ENCODE data around the gene INSM2.
A peak's percentile ranks its signal among the peaks of the same experiment; 100 is the strongest.

The INSM2 gene

DNA sequence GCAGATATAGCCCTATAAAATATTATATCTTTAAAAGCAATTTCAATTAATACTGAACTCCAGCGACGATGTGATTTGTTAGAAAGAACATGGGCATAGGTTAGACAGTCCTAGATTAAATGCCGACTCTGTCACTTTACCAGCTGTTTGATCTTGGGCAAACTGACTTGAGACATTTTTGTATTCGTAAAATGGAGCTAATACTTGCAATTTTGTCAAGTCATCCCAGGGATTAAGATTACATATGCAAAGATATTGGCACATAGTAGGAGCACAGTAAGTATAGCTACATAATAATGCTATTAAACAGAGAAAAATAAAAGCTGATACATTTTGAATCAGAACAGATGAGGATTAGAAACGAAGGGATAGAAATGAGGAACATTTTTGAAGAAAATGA, 9.0 kb downstream of the INSM2 start:
- DNase-seq (ENCODE audit: low spot score): no peak

DNA sequence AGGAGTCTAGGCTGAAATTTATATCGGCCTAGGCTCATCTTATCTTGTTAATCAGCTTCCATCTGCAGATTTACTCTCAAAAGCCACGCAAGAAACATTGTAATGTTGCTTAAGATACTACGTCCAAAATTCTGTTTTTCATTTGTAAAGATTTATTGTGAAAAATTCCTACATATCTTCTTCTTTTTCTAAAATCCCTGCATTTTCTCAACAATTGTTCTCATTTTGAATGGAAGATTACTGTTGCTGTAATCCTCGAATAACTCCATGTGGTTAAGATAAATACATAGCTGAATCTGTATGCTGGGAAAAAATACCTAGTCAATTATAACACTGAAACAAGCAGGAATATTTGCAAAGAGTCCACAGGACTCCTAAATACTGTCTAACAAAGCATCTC, 15.6 kb downstream of the INSM2 start:
- DNase-seq (ENCODE audit: low spot score): no peak

DNA sequence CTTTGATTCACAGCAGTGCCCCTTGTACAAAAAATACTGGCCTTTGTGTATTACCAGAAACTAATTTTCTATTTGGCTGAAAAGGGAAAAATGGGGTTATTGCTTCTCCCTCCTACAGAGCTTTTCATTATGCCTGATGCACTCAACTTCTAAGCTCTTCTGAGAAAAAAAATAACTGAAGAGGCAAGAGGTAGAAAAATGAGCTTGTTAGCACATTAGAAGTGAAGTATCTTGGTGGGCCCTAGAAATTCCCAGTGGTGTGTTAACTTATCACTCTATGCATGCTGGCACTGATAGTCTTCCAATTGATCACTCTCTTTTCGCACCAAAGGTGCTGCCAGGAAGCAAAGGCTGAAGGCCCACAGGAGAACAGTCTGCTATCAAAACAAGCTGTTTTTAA, 17.1 kb downstream of the INSM2 start:
- no peak for DNase-seq (ENCODE audit: low spot score)

DNA sequence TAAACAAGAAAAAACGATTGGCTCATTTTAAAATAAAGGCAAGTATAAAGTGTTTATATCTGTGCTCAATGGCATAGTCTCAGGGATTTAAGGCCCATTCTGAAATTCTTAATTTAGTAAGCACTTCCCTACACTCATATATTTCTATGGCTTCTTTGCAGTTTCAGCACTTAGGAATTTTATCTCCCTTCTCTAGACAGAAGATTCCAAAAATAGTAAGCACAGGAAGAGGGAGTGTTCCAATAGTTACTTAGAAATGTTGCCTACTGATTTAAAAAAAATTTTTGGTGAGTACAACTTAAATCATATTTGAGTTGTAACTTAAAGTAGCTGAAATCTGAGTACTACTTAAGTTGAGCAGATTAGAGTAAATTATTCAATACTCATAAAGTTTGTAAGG, 19.8 kb downstream of the INSM2 start:
- DNase-seq (ENCODE audit: low spot score): peak; percentile 54

DNA sequence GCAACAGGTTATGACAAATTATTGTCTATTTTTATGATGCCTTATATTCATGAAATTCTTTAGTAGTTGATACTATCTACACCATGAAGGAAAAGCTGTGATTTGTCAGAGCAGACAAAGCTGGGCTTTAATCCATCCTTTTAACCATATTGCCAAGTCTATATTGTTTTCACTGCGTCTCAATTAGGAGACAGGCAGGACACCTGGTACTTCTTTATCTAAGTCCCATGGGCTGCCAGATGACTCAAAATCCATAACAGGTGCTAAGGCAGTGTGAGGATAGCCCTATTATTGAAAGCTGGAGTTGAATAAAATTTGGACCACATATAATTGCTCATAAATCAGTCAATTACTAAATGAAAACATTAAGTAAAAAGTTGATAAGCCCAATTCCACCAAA, 22.6 kb downstream of the INSM2 start:
- DNase-seq (ENCODE audit: low spot score): no peak

DNA sequence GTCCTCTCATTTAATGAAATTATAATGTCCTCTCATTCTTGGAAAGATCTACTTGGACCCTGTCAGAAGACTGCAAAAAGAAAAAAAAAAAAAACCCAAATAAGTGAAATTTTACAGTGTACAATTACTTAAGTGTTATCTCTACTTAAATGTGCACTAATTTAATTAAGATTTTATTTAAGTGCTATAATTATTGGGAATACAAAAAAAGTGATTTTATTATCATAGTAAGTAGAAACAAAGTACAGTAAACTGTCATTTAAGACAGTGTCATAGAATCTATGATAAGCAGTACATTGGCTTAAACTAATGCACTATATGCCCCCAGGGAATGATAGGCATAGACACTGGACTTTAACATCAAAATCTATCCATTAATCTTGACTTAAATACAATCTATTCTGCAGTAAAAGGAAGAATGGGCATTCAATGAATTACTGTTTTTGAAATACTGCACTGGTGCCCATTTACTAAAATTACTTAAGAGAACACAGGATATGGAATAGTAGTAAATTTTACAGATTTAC, 23.3 kb downstream of the INSM2 start:
- no peak for DNase-seq (ENCODE audit: low spot score)

DNA sequence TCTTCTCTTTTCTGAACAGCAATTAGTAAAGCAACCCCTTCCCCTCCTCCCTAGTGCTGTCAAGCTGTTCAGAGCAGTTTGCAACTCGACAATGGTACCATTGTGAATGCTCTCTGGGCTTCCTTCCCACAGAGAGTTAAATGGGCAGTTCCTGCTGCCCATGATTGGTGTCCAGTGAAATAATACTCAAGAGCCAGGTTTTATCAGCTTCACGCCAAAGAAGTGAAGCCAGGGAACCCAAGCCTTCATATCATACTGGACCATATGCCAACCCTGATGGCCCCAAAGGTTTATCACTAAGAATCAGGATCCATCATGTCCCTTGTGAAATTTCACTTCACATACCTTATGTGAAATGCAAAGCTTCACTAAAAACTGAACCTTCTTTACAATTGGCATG, 24.7 kb downstream of the INSM2 start:
- DNase-seq (ENCODE audit: low spot score): no peak

DNA sequence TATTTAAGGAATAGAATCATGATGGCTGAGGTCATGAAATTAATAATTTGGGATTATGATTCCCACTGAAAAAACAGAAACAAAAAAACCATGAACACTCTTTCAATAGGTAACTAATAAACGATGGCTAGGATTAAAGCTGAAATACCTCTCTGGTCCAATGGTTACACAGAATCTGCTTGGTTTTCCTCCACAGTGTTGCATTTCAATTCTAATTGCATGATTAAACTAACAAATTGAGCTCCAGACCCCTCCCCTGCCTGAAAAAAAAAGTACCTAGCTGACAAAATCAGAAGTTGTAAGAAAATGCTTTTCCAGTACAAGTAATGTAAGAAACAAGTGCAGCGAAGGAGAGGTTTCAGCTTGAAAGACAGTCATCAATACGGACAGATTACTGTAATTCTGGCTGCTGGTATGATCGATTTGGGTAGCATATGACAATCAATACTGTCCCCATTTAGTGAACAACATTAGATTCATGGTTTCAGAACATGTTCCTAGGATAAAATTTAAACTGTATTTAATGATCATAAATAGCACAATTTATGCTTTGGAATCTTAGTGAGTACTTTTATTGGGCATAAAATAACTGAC, 32.0 kb downstream of the INSM2 start:
- DNase-seq (ENCODE audit: low spot score): no peak

DNA sequence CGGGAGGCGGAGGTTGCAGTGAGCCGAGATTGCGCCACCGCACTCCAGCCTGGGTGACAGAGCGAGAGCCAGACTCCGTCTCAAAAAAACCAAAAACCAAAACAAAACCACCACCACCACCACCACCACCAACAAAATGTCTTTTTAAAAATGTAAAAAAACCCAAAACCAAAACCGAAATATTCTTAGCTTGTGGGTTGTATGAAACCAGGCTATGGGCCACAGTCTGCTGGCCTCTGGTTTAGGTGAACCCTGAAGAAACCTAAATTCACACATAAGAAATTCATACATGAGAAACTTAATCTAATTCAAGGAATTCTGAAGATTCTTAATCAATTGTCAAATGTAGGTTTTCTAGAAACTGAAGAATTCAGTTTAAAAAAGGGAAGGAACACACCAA, 37.6 kb downstream of the INSM2 start:
- DNase-seq (ENCODE audit: low spot score): no peak

DNA sequence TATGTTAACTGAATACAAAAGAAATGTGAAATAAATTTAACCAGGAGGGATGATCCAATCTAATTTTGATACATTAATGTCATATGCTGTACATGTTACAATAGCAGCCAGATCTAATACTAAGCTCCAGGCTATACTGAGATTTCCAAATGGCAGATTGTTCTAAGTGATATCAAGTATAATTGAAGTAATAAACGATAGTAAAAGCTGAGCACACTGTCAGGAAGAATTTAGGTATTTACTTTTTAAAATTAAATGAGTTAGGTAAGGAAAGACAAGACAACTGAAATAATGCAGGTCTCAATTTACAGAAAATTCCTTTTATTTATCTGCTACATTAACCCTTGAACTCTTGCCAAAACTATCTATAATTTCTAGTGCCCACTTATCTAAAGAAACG, 39.9 kb downstream of the INSM2 start:
- DNase-seq (ENCODE audit: low spot score): no peak

DNA sequence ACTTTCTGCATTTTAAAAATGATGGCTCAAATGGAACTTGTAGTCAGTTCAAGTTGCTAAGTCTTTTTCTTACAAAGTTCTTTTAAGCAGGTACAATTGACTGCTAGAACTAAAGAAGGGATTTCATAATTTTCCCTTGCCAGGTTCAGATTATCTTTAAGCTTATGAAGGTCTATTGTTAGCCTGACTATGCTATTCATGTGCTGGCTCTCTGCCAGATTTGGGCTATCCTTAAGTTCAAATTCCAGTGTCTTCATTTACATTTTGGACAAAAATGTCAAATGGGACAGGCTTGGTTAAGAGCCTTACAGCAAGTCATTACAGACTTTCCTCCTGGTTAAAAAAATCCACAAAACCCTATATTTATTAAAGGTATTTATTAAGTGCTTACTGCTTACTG, 42.3 kb downstream of the INSM2 start:
- DNase-seq (ENCODE audit: low spot score): no peak

DNA sequence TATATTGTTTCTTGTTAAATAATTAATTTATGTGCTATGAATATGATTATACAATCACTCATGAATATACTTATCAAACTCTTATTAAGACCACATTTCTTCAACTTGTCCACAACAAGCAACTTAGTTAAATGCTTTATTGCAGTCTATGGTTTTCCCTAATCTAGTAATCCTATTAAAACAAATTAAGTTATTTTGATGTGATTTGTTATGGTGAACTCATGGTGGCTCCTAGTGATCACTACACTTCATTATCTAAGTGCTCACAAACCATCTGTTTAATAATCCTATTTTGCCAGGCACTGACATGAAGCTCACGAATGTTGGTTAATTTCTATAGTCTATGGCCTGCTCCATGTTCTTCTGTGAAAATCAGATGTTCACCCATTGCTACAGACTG, 42.9 kb downstream of the INSM2 start:
- DNase-seq (ENCODE audit: low spot score): no peak

DNA sequence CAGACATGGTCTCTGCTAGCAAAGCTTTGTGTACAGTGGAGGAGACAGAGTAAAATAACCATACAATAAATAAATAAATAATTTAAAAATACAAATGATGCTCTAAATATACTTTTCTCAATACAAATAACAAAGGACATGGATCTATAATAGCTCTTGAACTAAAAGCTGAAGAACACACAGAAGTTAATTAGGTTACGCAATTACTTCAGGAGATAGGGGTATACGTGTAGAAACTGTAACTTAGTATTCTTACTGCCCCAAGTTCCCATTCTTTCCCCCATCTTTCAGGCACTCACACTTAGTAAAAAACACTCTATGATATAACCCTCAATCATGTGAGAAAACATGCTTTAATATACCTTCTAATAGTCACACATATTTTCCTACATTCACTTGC, 44.2 kb downstream of the INSM2 start:
- DNase-seq (ENCODE audit: low spot score): no peak

DNA sequence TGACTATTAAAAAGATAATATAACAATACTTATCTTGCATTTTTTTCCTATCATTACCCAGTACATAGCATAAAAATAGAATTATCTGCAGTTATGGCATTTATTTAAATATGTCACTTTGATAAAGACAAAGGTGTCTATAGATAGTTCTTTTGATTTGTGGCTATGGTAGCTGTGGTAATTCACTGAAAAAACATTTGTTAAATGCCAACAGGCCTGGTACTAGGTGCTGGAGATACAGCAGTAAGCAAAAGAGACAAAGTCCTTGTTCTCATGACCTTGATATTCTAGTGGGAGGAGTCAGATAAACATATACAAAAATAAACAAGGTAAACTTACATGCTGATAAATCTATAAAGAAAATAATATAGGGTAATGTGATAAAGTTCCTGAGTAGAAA, 44.7 kb downstream of the INSM2 start:
- DNase-seq (ENCODE audit: low spot score): no peak

All from GM03348 (cell line).